Measurements from ENCODE around the gene SCN8A. TPM values are rescaled to one million over a fixed set of nuclear protein-coding genes. Genes with fewer than 3 reads are reported as not detected.

SCN8A gene
- total and polyA plus RNA-seq, 4 donors, result 0.06 to 0.77 (median 0.26) TPM

DNA sequence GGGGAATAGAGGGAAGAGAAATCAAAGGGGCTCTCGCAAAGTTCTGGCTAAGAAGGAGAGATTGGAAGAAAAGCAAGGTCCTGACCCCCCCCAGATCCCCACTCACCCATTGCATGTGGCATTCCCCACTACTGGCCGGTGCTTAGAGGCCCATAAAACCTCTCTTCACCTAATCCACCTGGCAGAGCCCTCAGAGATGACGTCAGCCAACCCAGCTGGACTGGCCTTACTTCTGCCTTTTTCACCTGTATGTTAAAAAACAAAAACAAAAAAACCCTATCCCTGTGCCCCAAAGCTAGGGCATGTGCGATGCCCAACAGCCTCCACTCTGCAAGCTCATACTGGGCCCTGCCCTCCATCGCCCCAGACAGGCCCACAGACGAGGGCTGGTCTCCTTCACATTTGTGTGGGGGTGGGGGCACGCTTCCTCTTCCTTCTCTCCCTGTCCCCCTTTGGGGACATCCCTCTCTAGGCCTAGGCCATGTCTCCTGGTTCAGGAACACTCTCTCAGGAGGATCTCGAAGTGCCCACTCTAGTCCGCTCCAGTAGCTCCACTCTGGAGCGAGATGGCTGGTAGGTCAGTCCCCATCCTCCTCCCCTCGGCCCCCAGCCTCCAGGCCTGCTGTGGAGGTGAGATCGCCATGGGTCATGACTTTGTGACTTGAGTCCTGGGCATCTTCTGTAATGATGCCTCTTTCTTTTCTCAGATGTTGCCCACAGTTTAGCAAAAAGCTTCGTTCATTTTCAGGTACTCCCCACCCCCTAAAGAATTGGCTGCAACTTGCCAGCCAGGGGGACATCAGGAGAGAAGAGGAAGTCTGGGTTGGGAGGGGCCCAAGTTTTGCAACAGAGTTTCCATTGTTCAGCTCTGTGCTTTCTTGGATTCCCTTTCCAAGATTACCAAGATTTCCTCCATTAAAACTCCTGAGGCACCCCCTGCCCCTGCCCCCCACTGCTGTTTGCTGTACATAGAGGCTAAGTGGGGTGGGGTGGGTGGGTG is 220.5 kb downstream of the SCN8A start:
- DNase-seq (no peak), ATAC-seq (ENCODE audit: insufficient read depth, low FRiP score) (no peak)
- peaks cover 0 to 13% (median 11%) of the 10 kb centered on the region in 3 donors for H3K27me3 ChIP-seq (ENCODE audit: control insufficient read depth in 3 of 3, insufficient read depth in 3 of 3, low read length in 2 of 3)
- H3K36me3 ChIP-seq (ENCODE audit: control insufficient read depth in 4 of 4, insufficient read depth in 4 of 4, low read length in 4 of 4), result no peaks in the 10 kb centered on the region
- H3K4me3 ChIP-seq, result no peak overlapping the region
- H3K9ac ChIP-seq (ENCODE audit: insufficient read depth in 1 of 2, low read length in 2 of 2), result no peak overlapping the region
- no peak overlapping the region for H3K27ac ChIP-seq (ENCODE audit: low read depth in 1 of 2, low read length in 1 of 2)
- TF ChIP-seq, protein P1, sequence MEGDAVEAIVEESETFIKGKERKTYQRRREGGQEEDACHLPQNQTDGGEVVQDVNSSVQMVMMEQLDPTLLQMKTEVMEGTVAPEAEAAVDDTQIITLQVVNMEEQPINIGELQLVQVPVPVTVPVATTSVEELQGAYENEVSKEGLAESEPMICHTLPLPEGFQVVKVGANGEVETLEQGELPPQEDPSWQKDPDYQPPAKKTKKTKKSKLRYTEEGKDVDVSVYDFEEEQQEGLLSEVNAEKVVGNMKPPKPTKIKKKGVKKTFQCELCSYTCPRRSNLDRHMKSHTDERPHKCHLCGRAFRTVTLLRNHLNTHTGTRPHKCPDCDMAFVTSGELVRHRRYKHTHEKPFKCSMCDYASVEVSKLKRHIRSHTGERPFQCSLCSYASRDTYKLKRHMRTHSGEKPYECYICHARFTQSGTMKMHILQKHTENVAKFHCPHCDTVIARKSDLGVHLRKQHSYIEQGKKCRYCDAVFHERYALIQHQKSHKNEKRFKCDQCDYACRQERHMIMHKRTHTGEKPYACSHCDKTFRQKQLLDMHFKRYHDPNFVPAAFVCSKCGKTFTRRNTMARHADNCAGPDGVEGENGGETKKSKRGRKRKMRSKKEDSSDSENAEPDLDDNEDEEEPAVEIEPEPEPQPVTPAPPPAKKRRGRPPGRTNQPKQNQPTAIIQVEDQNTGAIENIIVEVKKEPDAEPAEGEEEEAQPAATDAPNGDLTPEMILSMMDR (IDR thresholded peaks at IDR 0.05; ENCODE audit: control extremely low read depth, extremely low read depth), result no peak
- 79 to 81% methylated on average over 13 of the region's 13 CpGs for WGBS, 2 donors
- no peaks in the 10 kb centered on the region for H3K9me3 ChIP-seq (ENCODE audit: control insufficient read depth in 4 of 4, insufficient read depth in 3 of 4, low read length in 3 of 4)
- H3K4me1 ChIP-seq (ENCODE audit: control insufficient read depth in 5 of 5, insufficient read depth in 5 of 5, low read length in 5 of 5), result peaks cover 0 to 4% (median 0%) of the 10 kb centered on the region in 5 donors

DNA sequence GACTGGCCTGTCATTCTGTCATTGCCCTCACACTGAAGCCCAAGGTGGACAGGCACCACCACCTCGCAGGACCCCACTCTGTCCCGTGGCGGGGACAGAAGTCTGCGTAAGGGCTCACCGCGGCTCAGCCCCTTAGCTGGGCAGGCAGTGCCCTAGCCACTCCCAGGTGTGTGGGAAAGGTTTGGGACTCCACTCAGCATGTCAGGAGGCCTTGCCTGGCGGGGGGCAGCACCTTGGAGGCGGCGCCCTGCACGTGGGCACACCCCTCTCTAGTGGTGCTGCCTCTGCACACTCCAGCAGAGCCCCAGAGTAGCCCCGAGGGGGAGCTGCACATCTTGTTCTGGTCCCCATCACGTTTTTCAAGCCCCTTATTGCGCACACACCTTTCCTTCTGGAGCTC is 221.8 kb downstream of the SCN8A start:
- Histone ChIP-seq H3K27me3 (ENCODE audit: control insufficient read depth in 3 of 3, insufficient read depth in 3 of 3, low read length in 2 of 3) (peaks cover 0 to 13% (median 11%) of the 10 kb centered on the region in 3 donors), H3K4me3 (no peak overlapping the region), H3K36me3 (ENCODE audit: control insufficient read depth in 4 of 4, insufficient read depth in 4 of 4, low read length in 4 of 4) (no peaks in the 10 kb centered on the region), H3K9me3 (ENCODE audit: control insufficient read depth in 4 of 4, insufficient read depth in 3 of 4, low read length in 3 of 4) (no peaks in the 10 kb centered on the region), H3K27ac (ENCODE audit: low read depth in 1 of 2, low read length in 1 of 2) (no peak overlapping the region), H3K9ac (ENCODE audit: insufficient read depth in 1 of 2, low read length in 2 of 2) (no peak overlapping the region), H3K4me1 (ENCODE audit: control insufficient read depth in 5 of 5, insufficient read depth in 5 of 5, low read length in 5 of 5) (peaks cover 0 to 4% (median 0%) of the 10 kb centered on the region in 5 donors)
- 86 to 90% methylated on average over 13 of the region's 13 CpGs for WGBS, 2 donors
- TF ChIP-seq, protein P1 (IDR thresholded peaks at IDR 0.05; ENCODE audit: control extremely low read depth, extremely low read depth), result no peak
- no peak for ATAC-seq (ENCODE audit: insufficient read depth, low FRiP score)
- DNase-seq, result no peak

DNA sequence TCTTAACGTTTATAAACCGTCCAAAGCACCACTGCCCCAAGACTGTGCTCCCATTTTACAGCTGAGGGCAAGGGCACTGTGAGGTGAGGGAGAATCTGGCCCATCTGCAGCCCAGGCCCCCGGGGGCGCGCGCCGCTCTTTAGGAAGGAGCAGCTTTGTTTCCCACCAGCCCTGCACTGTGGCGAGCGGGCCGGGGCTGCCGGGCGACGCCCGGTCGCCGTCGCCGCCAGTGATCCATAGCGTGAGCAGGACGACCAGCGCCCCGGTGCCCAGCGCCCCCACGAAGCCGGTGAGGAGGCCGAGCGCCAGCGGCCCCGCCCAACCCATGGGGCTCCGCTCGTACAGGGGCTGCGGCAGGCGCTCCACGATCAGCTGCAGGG is 222.9 kb downstream of the SCN8A start:
- H3K27ac ChIP-seq (ENCODE audit: low read depth in 1 of 2, low read length in 1 of 2), result no peak overlapping the region

More for the DNA sequence above, 222.9 kb downstream of the SCN8A start:
- Histone ChIP-seq H3K4me1 (ENCODE audit: control insufficient read depth in 5 of 5, insufficient read depth in 5 of 5, low read length in 5 of 5) (peaks cover 0 to 11% (median 0%) of the 10 kb centered on the region in 5 donors), H3K9me3 (ENCODE audit: control insufficient read depth in 4 of 4, insufficient read depth in 3 of 4, low read length in 3 of 4) (no peaks in the 10 kb centered on the region), H3K9ac (ENCODE audit: insufficient read depth in 1 of 2, low read length in 2 of 2) (no peak overlapping the region), H3K4me3 (peak overlapping the region; percentile 23), H3K27me3 (ENCODE audit: control insufficient read depth in 3 of 3, insufficient read depth in 3 of 3, low read length in 2 of 3) (peaks cover 0 to 13% (median 11%) of the 10 kb centered on the region in 3 donors), H3K36me3 (ENCODE audit: control insufficient read depth in 4 of 4, insufficient read depth in 4 of 4, low read length in 4 of 4) (no peaks in the 10 kb centered on the region)
- TF ChIP-seq, protein P1 (IDR thresholded peaks at IDR 0.05; ENCODE audit: control extremely low read depth, extremely low read depth), result no peak
- 4 to 8% methylated on average over 34 of the region's 34 CpGs for WGBS, 2 donors
- no peak for ATAC-seq (ENCODE audit: insufficient read depth, low FRiP score)
- DNase-seq, result no peak
